WTC11 (cell line): ENCODE data around the gene DIABLO.

ENCODE experiments used
- CREB1 ChIP-seq: sonication (generic); formaldehyde crosslinking; IDR thresholded peaks from 2 replicates; pipeline ENCODE4 v1.8.0; 2023; ENCODE audit warnings: mild to moderate bottlenecking, missing genetic modification reagents
- CREM ChIP-seq: sonication (generic); formaldehyde crosslinking; IDR thresholded peaks from 2 replicates; pipeline ENCODE4 v1.8.1; 2022; ENCODE audit warnings: mild to moderate bottlenecking, missing genetic modification reagents, moderate library complexity
- ELF4 ChIP-seq: sonication (generic); formaldehyde crosslinking; IDR thresholded peaks from 2 replicates; pipeline ENCODE4 v1.8.1; 2022; ENCODE audit warnings: low read depth, mild to moderate bottlenecking, moderate library complexity, missing genetic modification reagents
- JUN ChIP-seq: sonication (generic); formaldehyde crosslinking; IDR thresholded peaks from 2 replicates; pipeline ENCODE4 v1.8.0; 2023; ENCODE audit warnings: mild to moderate bottlenecking, missing genetic modification reagents
- KAT7 ChIP-seq: sonication (generic); formaldehyde crosslinking; IDR thresholded peaks from 2 replicates; pipeline ENCODE4 v1.8.1; 2023; ENCODE audit warnings: missing genetic modification reagents, mild to moderate bottlenecking, borderline replicate concordance
- NR2C2 ChIP-seq: sonication (generic); formaldehyde crosslinking; IDR thresholded peaks from 2 replicates; pipeline ENCODE4 v1.8.0; 2022; ENCODE audit warnings: mild to moderate bottlenecking, missing genetic modification reagents
- ZNF121 ChIP-seq: sonication (generic); formaldehyde crosslinking; IDR thresholded peaks from 2 replicates; pipeline ENCODE4 v1.8.0; 2023; ENCODE audit warnings: missing genetic modification reagents
- TF ChIP-seq, protein P1 (sequence below): fragments of 250-450 bp; sonication (Bioruptor Pico); IDR thresholded peaks from 2 replicates; pipeline ENCODE4 v1.8.0; 2021; ENCODE audit warnings: mild to moderate bottlenecking
- TF ChIP-seq, protein P2 (sequence below): fragments of 200-600 bp; IDR thresholded peaks from 2 replicates; pipeline ENCODE4 v1.8.0; 2022; ENCODE audit warnings: antibody characterized with exemption

DNA sequence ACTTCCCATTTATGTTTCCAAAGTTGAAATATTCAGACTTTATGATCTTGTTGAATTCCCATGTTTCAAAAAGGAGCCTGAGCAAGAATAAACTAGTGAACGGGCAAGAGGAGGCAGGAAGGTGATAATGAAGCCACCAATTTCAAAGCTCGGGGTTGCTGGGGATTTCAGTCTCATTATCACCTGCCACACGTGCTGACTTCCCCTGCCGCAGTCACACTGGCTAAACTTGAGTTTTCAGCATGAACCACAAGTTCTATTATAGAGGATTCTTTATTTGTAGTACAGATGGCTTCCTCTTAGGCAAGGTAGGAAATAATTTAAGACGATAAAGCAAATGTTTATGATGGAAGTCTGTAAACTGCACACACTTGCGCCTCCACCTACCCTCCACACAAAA, 18.1 kb upstream of the DIABLO start:
- TF ChIP-seq JUN (CRISPR knock-in tag) (no peak), NR2C2 (CRISPR knock-in tag) (no peak), CREM (CRISPR knock-in tag) (no peak), ELF4 (CRISPR knock-in tag) (no peak), ZNF121 (CRISPR knock-in tag) (no peak), CREB1 (CRISPR knock-in tag) (no peak), KAT7 (no peak)
- TF ChIP-seq, protein P1, sequence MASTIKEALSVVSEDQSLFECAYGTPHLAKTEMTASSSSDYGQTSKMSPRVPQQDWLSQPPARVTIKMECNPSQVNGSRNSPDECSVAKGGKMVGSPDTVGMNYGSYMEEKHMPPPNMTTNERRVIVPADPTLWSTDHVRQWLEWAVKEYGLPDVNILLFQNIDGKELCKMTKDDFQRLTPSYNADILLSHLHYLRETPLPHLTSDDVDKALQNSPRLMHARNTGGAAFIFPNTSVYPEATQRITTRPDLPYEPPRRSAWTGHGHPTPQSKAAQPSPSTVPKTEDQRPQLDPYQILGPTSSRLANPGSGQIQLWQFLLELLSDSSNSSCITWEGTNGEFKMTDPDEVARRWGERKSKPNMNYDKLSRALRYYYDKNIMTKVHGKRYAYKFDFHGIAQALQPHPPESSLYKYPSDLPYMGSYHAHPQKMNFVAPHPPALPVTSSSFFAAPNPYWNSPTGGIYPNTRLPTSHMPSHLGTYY (CRISPR knock-in tag) = no peak
- TF ChIP-seq, protein P2, sequence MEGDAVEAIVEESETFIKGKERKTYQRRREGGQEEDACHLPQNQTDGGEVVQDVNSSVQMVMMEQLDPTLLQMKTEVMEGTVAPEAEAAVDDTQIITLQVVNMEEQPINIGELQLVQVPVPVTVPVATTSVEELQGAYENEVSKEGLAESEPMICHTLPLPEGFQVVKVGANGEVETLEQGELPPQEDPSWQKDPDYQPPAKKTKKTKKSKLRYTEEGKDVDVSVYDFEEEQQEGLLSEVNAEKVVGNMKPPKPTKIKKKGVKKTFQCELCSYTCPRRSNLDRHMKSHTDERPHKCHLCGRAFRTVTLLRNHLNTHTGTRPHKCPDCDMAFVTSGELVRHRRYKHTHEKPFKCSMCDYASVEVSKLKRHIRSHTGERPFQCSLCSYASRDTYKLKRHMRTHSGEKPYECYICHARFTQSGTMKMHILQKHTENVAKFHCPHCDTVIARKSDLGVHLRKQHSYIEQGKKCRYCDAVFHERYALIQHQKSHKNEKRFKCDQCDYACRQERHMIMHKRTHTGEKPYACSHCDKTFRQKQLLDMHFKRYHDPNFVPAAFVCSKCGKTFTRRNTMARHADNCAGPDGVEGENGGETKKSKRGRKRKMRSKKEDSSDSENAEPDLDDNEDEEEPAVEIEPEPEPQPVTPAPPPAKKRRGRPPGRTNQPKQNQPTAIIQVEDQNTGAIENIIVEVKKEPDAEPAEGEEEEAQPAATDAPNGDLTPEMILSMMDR = no peak
